DOHH2 (cell line): ENCODE measurements around the gene TRERF1.

Experiments used
- H3F3A ChIP-seq: fragments of 200-600 bp; sonication (generic), shearing (Covaris generic); 2 replicates; pipeline ENCODE4 v1.6.0; 2016; ENCODE audit warnings: antibody characterized with exemption, mild to moderate bottlenecking; ENCODE audit not compliant: control insufficient read depth, insufficient read depth
- H3K27ac ChIP-seq: fragments of 200-600 bp; sonication (generic); 2 replicates; pipeline ENCODE4 v1.5.1; 2014; ENCODE audit warnings: low read depth, mild to moderate bottlenecking, low read length, moderate library complexity
- H3K27me3 ChIP-seq: fragments of 200-600 bp; sonication (generic); 2 replicates; pipeline ENCODE4 v1.6.1; 2014; ENCODE audit warnings: mild to moderate bottlenecking, low read length, mixed read lengths; ENCODE audit not compliant: control insufficient read depth
- H3K36me3 ChIP-seq: fragments of 200-600 bp; sonication (generic); 2 replicates; pipeline ENCODE4 v1.6.1; 2014; ENCODE audit warnings: mild to moderate bottlenecking, low read length, moderate library complexity, mixed read lengths; ENCODE audit not compliant: control insufficient read depth
- H3K4me1 ChIP-seq: fragments of 200-600 bp; sonication (generic); 2 replicates; pipeline ENCODE4 v1.6.1; 2014; ENCODE audit warnings: mild to moderate bottlenecking, low read length, mixed read lengths; ENCODE audit not compliant: control insufficient read depth
- H3K4me2 ChIP-seq: fragments of 200-600 bp; sonication (generic); 2 replicates; pipeline ENCODE4 v1.6.0; 2014; ENCODE audit warnings: mild to moderate bottlenecking, low read length, moderate library complexity
- H3K4me3 ChIP-seq: fragments of 200-600 bp; sonication (generic); 2 replicates; pipeline ENCODE4 v1.5.1; 2014; ENCODE audit warnings: mild to moderate bottlenecking, low read length, mixed read lengths
- H3K79me2 ChIP-seq: fragments of 200-600 bp; sonication (generic); 2 replicates; pipeline ENCODE4 v1.6.1; 2014; ENCODE audit warnings: mild to moderate bottlenecking, low read length, mixed read lengths; ENCODE audit not compliant: control insufficient read depth
- H3K9me2 ChIP-seq: fragments of 200-600 bp; sonication (generic); replicated peaks from 2 replicates; pipeline ENCODE4 v1.6.1; 2014; ENCODE audit warnings: mild to moderate bottlenecking, low read length, mixed read lengths; ENCODE audit not compliant: control insufficient read depth
- H3K9me3 ChIP-seq: fragments of 200-600 bp; sonication (generic); 2 replicates; pipeline ENCODE4 v1.6.1; 2014; ENCODE audit warnings: antibody characterized with exemption, low read length, mixed read lengths; ENCODE audit not compliant: control insufficient read depth, insufficient read depth
- H4K20me1 ChIP-seq: fragments of 200-600 bp; sonication (generic); 2 replicates; pipeline ENCODE4 v1.6.0; 2014; ENCODE audit warnings: low read depth, mild to moderate bottlenecking, antibody characterized with exemption, low read length, moderate library complexity; ENCODE audit not compliant: control insufficient read depth, insufficient read depth
- CTCF ChIP-seq: fragments of 200-600 bp; sonication (generic); IDR thresholded peaks from one replicate; pipeline ENCODE4 v1.5.1; 2014; ENCODE audit warnings: antibody characterized with exemption, mild to moderate bottlenecking, low read depth, low read length; ENCODE audit not compliant: poor library complexity, severe bottlenecking
- EZH2phosphoT487 ChIP-seq: fragments of 200-600 bp; sonication (generic); IDR thresholded peaks from 2 replicates; pipeline ENCODE4 v1.6.1; 2017; ENCODE audit warnings: borderline replicate concordance, mild to moderate bottlenecking, antibody characterized with exemption, low read length, moderate library complexity, mixed read lengths

The TRERF1 gene

GRCh38 chr6:42179261-42179944 is 272.3 kb downstream of the TRERF1 start:
- Histone ChIP-seq H3K27me3 (no peaks in the 10 kb centered on the region), H3K9me2 (no peaks in the 10 kb centered on the region), H3K4me1 (peaks cover 8% of the 10 kb centered on the region), H3K4me2 (no peak overlapping the region), H3K27ac (no peak overlapping the region), H3K9me3 (no peaks in the 10 kb centered on the region), H3K4me3 (no peak overlapping the region), H3K79me2 (no peaks in the 10 kb centered on the region), H4K20me1 (no peaks in the 10 kb centered on the region), H3K36me3 (no peaks in the 10 kb centered on the region), H3F3A (no peaks in the 10 kb centered on the region)
- no peak for TF ChIP-seq EZH2phosphoT487
- TF ChIP-seq CTCF = no peak

- Histone ChIP-seq H3K4me1 (peaks cover 8% of the 10 kb centered on the region), H3K79me2 (no peaks in the 10 kb centered on the region), H3K4me3 (no peak overlapping the region), H3F3A (no peaks in the 10 kb centered on the region), H4K20me1 (no peaks in the 10 kb centered on the region), H3K27me3 (no peaks in the 10 kb centered on the region), H3K9me2 (no peaks in the 10 kb centered on the region), H3K4me2 (no peak overlapping the region), H3K9me3 (no peaks in the 10 kb centered on the region), H3K27ac (no peak overlapping the region), H3K36me3 (no peaks in the 10 kb centered on the region)
- no peak for TF ChIP-seq CTCF
- TF ChIP-seq EZH2phosphoT487 = no peak
Measured at GRCh38 chr6:42177514-42178364, 274.0 kb downstream of the TRERF1 start.

GRCh38 chr6:42176981-42177380 is 274.7 kb downstream of the TRERF1 start:
- Histone ChIP-seq H4K20me1 (no peaks in the 10 kb centered on the region), H3K79me2 (no peaks in the 10 kb centered on the region), H3K9me3 (no peaks in the 10 kb centered on the region), H3K27me3 (no peaks in the 10 kb centered on the region), H3F3A (no peaks in the 10 kb centered on the region), H3K4me3 (no peak overlapping the region), H3K9me2 (no peaks in the 10 kb centered on the region), H3K4me2 (no peak overlapping the region), H3K36me3 (no peaks in the 10 kb centered on the region), H3K4me1 (peaks cover 8% of the 10 kb centered on the region), H3K27ac (no peak overlapping the region)
- no peak for TF ChIP-seq EZH2phosphoT487
- no peak for TF ChIP-seq CTCF
